ENCODE results near the gene CORIN. TPM values are rescaled to one million over a fixed set of nuclear protein-coding genes. Genes with fewer than 3 reads are reported as not detected.

Gene CORIN
- polyA plus RNA-seq, 3 donors: 0.01 TPM; not detected in 2

DNA sequence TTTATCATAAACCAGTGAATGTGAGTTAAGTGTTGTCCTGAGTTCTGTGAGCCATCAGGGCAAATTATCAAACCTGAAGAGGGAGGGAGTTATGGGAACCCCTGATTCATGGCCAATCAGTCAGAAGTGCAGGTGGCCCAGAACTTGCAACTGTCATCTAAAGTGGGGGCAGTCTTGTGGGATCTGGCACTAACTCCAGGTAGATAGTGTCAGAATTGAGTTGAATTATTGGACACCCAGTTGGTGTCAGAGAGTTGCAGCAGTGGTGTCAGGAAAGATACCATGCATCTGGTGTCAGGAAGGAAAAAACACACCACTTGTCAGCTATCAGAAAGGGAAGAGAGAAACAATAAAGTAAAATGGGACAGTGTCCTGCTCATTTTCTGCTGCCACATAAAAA lies 8.4 kb downstream of the CORIN start:
- no peak overlapping the region for H3K4me2 ChIP-seq (replicated peaks; ENCODE audit: extremely low read depth, low read length, poor library complexity, severe bottlenecking)
- intact Hi-C loops (cut with micrococcal nuclease): no loop called here
- H3K36me3 ChIP-seq (replicated peaks in 1 of 2; ENCODE audit: control insufficient read depth in 1 of 2, insufficient read depth in 2 of 2, low read length in 2 of 2): no peaks in the 10 kb centered on the region
- no peak overlapping the region for H3K4me3 ChIP-seq (replicated peaks in 1 of 3; ENCODE audit: low read depth in 2 of 3, low read length in 3 of 3)
- H3K27me3 ChIP-seq (ENCODE audit: control insufficient read depth in 2 of 2, insufficient read depth in 2 of 2, low read length in 2 of 2): no peaks in the 10 kb centered on the region
- H3K4me1 Mint-ChIP-seq: peaks cover 2% of the 10 kb centered on the region
- H3K4me1 ChIP-seq (ENCODE audit: control insufficient read depth in 1 of 2, insufficient read depth in 2 of 2, low read length in 2 of 2): no peaks in the 10 kb centered on the region
- DNase-seq: no peak
- H3K9me3 Mint-ChIP-seq: peaks cover 0 to 10% (median 2%) of the 10 kb centered on the region in 7 donors
- H3K4me3 Mint-ChIP-seq: no peak overlapping the region
- no peak overlapping the region for H3K9ac ChIP-seq (ENCODE audit: insufficient read depth, low read length, poor library complexity, severe bottlenecking)
- no peaks in the 10 kb centered on the region for H3K79me2 ChIP-seq (ENCODE audit: insufficient read depth, low read length)
- H3K27ac ChIP-seq (ENCODE audit: low read depth in 1 of 2, low read length in 2 of 2): no peak overlapping the region
- TF ChIP-seq, protein P1, sequence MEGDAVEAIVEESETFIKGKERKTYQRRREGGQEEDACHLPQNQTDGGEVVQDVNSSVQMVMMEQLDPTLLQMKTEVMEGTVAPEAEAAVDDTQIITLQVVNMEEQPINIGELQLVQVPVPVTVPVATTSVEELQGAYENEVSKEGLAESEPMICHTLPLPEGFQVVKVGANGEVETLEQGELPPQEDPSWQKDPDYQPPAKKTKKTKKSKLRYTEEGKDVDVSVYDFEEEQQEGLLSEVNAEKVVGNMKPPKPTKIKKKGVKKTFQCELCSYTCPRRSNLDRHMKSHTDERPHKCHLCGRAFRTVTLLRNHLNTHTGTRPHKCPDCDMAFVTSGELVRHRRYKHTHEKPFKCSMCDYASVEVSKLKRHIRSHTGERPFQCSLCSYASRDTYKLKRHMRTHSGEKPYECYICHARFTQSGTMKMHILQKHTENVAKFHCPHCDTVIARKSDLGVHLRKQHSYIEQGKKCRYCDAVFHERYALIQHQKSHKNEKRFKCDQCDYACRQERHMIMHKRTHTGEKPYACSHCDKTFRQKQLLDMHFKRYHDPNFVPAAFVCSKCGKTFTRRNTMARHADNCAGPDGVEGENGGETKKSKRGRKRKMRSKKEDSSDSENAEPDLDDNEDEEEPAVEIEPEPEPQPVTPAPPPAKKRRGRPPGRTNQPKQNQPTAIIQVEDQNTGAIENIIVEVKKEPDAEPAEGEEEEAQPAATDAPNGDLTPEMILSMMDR (IDR thresholded peaks at IDR 0.05): no peak
- no peaks in the 10 kb centered on the region for H3K36me3 Mint-ChIP-seq
- no peaks in the 10 kb centered on the region for H3K9me3 ChIP-seq (replicated peaks in 1 of 2; ENCODE audit: control insufficient read depth in 1 of 2, insufficient read depth in 1 of 2, low read length in 2 of 2)
- peaks cover 0 to 4% (median 0%) of the 10 kb centered on the region in 3 donors for H3K27me3 Mint-ChIP-seq (ENCODE audit: low read depth in 3 of 3)
- H3K27ac Mint-ChIP-seq: no peak overlapping the region
- no peak overlapping the region for H2AFZ ChIP-seq (ENCODE audit: insufficient read depth, low read depth, low read length, poor library complexity, severe bottlenecking)
- H4K20me1 ChIP-seq (ENCODE audit: insufficient read depth, low read length): no peaks in the 10 kb centered on the region

GRCh38 chr4:47827343-47828047 lies 10.4 kb downstream of the CORIN start:
- H2AFZ ChIP-seq (ENCODE audit: insufficient read depth, low read depth, low read length, poor library complexity, severe bottlenecking): no peak overlapping the region
- WGBS (ENCODE audit: insufficient coverage): no CpG with 5 or more reads among the region's 2 CpGs
- H3K9me3 Mint-ChIP-seq: peaks cover 0 to 3% (median 0%) of the 10 kb centered on the region in 7 donors
- H3K4me2 ChIP-seq (replicated peaks; ENCODE audit: extremely low read depth, low read length, poor library complexity, severe bottlenecking): no peak overlapping the region
- H3K36me3 ChIP-seq (replicated peaks in 1 of 2; ENCODE audit: control insufficient read depth in 1 of 2, insufficient read depth in 2 of 2, low read length in 2 of 2): no peaks in the 10 kb centered on the region
- TF ChIP-seq, protein P1 (IDR thresholded peaks at IDR 0.05): no peak
- no peaks in the 10 kb centered on the region for H3K27me3 ChIP-seq (ENCODE audit: control insufficient read depth in 2 of 2, insufficient read depth in 2 of 2, low read length in 2 of 2)
- H3K27me3 Mint-ChIP-seq (ENCODE audit: low read depth in 3 of 3): peaks cover 0 to 4% (median 0%) of the 10 kb centered on the region in 3 donors
- H3K36me3 Mint-ChIP-seq: no peaks in the 10 kb centered on the region
- H3K4me3 ChIP-seq (replicated peaks in 1 of 3; ENCODE audit: low read depth in 2 of 3, low read length in 3 of 3): no peak overlapping the region
- peaks cover 2% of the 10 kb centered on the region for H3K4me1 Mint-ChIP-seq
- H3K79me2 ChIP-seq (ENCODE audit: insufficient read depth, low read length): no peaks in the 10 kb centered on the region
- no peaks in the 10 kb centered on the region for H3K4me1 ChIP-seq (ENCODE audit: control insufficient read depth in 1 of 2, insufficient read depth in 2 of 2, low read length in 2 of 2)
- H3K4me3 Mint-ChIP-seq: no peak overlapping the region
- intact Hi-C loops (cut with micrococcal nuclease): no loop called here
- no peaks in the 10 kb centered on the region for H3K9me3 ChIP-seq (replicated peaks in 1 of 2; ENCODE audit: control insufficient read depth in 1 of 2, insufficient read depth in 1 of 2, low read length in 2 of 2)
- H3K27ac Mint-ChIP-seq: no peak overlapping the region
- no peak for DNase-seq
- H3K27ac ChIP-seq (ENCODE audit: low read depth in 1 of 2, low read length in 2 of 2): no peak overlapping the region
- H4K20me1 ChIP-seq (ENCODE audit: insufficient read depth, low read length): no peaks in the 10 kb centered on the region
- H3K9ac ChIP-seq (ENCODE audit: insufficient read depth, low read length, poor library complexity, severe bottlenecking): no peak overlapping the region
